ENCODE data around the gene STAM2.

DNA sequence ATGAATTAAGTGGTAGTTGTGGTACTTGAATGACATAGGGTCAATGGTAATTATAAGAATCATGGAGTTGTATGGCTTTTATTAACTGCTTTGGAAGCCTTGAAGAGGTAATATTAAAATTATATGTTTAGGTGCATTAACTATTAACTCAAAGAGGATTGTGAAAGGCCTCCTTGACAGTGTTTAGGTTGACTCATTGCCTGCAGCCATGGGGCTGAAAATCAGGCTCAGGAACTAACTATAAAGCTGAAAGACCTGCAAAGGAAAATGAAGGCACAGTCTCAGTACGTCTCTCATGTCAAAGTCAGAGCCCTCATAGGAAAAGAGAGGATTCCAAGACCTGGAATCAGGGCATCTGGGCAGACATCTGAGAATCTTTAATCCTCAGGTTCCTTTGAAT, 107.7 kb downstream of the STAM2 start:
- TF ChIP-seq EZH2 (IDR thresholded peaks at IDR 0.05) (no peak), POLR2AphosphoS5 (IDR thresholded peaks at IDR 0.05; ENCODE audit: borderline replicate concordance, low read depth, low read length) (no peak)

All from SK-N-MC (cell line).